H9 (cell line): Measurements from ENCODE around the gene CORO1C. TPM values are rescaled to one million over a fixed set of nuclear protein-coding genes. Genes with fewer than 3 reads are reported as not detected.

Source experiments
- DNase-seq: peaks from one replicate; pipeline ENCODE4 v3.0.0-alpha.2; 2017
- H2AFZ ChIP-seq: one replicate; pipeline ENCODE4 v1.6.1; 2013; ENCODE audit warnings: mild to moderate bottlenecking, low read length, control low read depth, moderate library complexity
- H2AK5ac ChIP-seq: 2 replicates; pipeline ENCODE4 v1.6.1; 2013; ENCODE audit warnings: low read length, control low read depth, mixed read lengths; ENCODE audit not compliant: insufficient read length
- H2BK120ac ChIP-seq: one replicate; pipeline ENCODE4 v1.6.1; 2013; ENCODE audit warnings: low read depth, mild to moderate bottlenecking, low read length, control low read depth, inconsistent platforms; ENCODE audit not compliant: poor library complexity, severe bottlenecking
- H2BK12ac ChIP-seq: 2 replicates; pipeline ENCODE4 v1.6.1; 2013; ENCODE audit warnings: low read length, control low read depth, mixed read lengths, low read depth; ENCODE audit not compliant: insufficient read length
- H2BK15ac ChIP-seq: 2 replicates; pipeline ENCODE4 v1.6.1; 2013; ENCODE audit warnings: low read depth, low read length, control low read depth
- H2BK20ac ChIP-seq: one replicate; pipeline ENCODE4 v1.6.1; 2013; ENCODE audit warnings: low read depth, mild to moderate bottlenecking, low read length, control low read depth, inconsistent platforms; ENCODE audit not compliant: poor library complexity, severe bottlenecking
- H2BK5ac ChIP-seq: 2 replicates; pipeline ENCODE4 v1.6.1; 2013; ENCODE audit warnings: low read length, control low read depth, mixed read lengths; ENCODE audit not compliant: insufficient read length
- H3K14ac ChIP-seq: 2 replicates; pipeline ENCODE4 v1.6.1; 2013; ENCODE audit warnings: low read length, control low read depth; ENCODE audit not compliant: insufficient read depth
- H3K18ac ChIP-seq: 2 replicates; pipeline ENCODE4 v1.6.1; 2013; ENCODE audit warnings: low read depth, mild to moderate bottlenecking, mixed read lengths, low read length, control low read depth; ENCODE audit not compliant: insufficient read length
- H3K23ac ChIP-seq: 2 replicates; pipeline ENCODE4 v1.6.1; 2013; ENCODE audit warnings: low read length, control low read depth, mixed read lengths, low read depth; ENCODE audit not compliant: insufficient read length
- H3K23me2 ChIP-seq: 2 replicates; pipeline ENCODE4 v1.6.1; 2013; ENCODE audit warnings: low read depth, mild to moderate bottlenecking, mixed read lengths, low read length, control low read depth; ENCODE audit not compliant: insufficient read length, poor library complexity, severe bottlenecking
- H3K27ac ChIP-seq: 2 replicates; pipeline ENCODE4 v1.5.1; 2013; ENCODE audit warnings: low read length, control low read depth, mixed read lengths, low read depth; ENCODE audit not compliant: insufficient read length
- H3K27me3 ChIP-seq: 2 replicates; pipeline ENCODE4 v1.6.1; 2013; ENCODE audit warnings: low read length, control low read depth, inconsistent platforms; ENCODE audit not compliant: insufficient read depth
- H3K4ac ChIP-seq: 2 replicates; pipeline ENCODE4 v1.6.1; 2013; ENCODE audit warnings: low read depth, mild to moderate bottlenecking, control low read depth, inconsistent platforms, low read length, moderate library complexity
- H3K4me1 ChIP-seq: 2 replicates; pipeline ENCODE4 v1.6.1; 2013; ENCODE audit warnings: low read length, control low read depth, inconsistent platforms; ENCODE audit not compliant: insufficient read depth
- H3K4me2 ChIP-seq: 2 replicates; pipeline ENCODE4 v1.6.1; 2013; ENCODE audit warnings: low read length, control low read depth, mixed read lengths; ENCODE audit not compliant: insufficient read length, insufficient read depth
- H3K56ac ChIP-seq: 2 replicates; pipeline ENCODE4 v1.6.1; 2013; ENCODE audit warnings: low read depth, mild to moderate bottlenecking, mixed read lengths, low read length, control low read depth; ENCODE audit not compliant: insufficient read length
- H3K79me1 ChIP-seq: 2 replicates; pipeline ENCODE4 v1.6.1; 2013; ENCODE audit warnings: low read depth, mild to moderate bottlenecking, moderate library complexity, low read length, control low read depth, inconsistent platforms; ENCODE audit not compliant: insufficient read depth, poor library complexity, severe bottlenecking
- H3K79me2 ChIP-seq: 2 replicates; pipeline ENCODE4 v1.6.1; 2013; ENCODE audit warnings: low read length, control low read depth, inconsistent platforms; ENCODE audit not compliant: insufficient read depth
- H3K9ac ChIP-seq: 2 replicates; pipeline ENCODE4 v1.6.1; 2013; ENCODE audit warnings: low read length, control low read depth, mixed read lengths; ENCODE audit not compliant: insufficient read length; ENCODE audit errors: extremely low read depth
- H3K9me3 ChIP-seq: one replicate; pipeline ENCODE4 v1.6.1; 2013; ENCODE audit warnings: low read depth, low read length, inconsistent platforms; ENCODE audit not compliant: control insufficient read depth
- H3T11ph ChIP-seq: one replicate; pipeline ENCODE4 v1.6.1; 2013; ENCODE audit warnings: mild to moderate bottlenecking, low read length, control low read depth, inconsistent platforms
- H4K20me1 ChIP-seq: one replicate; pipeline ENCODE4 v1.6.1; 2013; ENCODE audit not compliant: control insufficient read depth, insufficient read length, insufficient read depth
- H4K5ac ChIP-seq: 2 replicates; pipeline ENCODE4 v1.6.1; 2013; ENCODE audit warnings: low read depth, mild to moderate bottlenecking, mixed read lengths, low read length, control low read depth; ENCODE audit not compliant: insufficient read length
- H4K8ac ChIP-seq: replicated peaks from 2 replicates; pipeline ENCODE4 v1.6.1; 2013; ENCODE audit warnings: low read length, control low read depth, mixed read lengths, low read depth; ENCODE audit not compliant: insufficient read length
- H4K91ac ChIP-seq: 2 replicates; pipeline ENCODE4 v1.6.1; 2013; ENCODE audit warnings: low read depth, mild to moderate bottlenecking, moderate library complexity, mixed read lengths, low read length, control low read depth; ENCODE audit not compliant: insufficient read length
- H3K27ac Mint-ChIP-seq, 3 experiments: 2 replicates in 2 of 3; 3 replicates in 1 of 3; pipeline ENCODE4 v1.8.0; 2020 to 2021; ENCODE audit warnings: mixed read lengths in 3 of 3, mild to moderate bottlenecking in 1 of 3, moderate library complexity in 1 of 3
- H3K27me3 Mint-ChIP-seq: 2 replicates; pipeline ENCODE4 v1.8.0; 2021; ENCODE audit warnings: low read depth, mild to moderate bottlenecking, moderate library complexity, mixed read lengths
- H3K36me3 Mint-ChIP-seq, 3 experiments: 2 replicates in 2 of 3; 3 replicates in 1 of 3; pipeline ENCODE4 v1.8.0; 2020 to 2021; ENCODE audit warnings: low read depth in 3 of 3, mixed read lengths in 3 of 3; ENCODE audit not compliant: insufficient read depth in 1 of 3
- H3K4me1 Mint-ChIP-seq, 2 experiments: 2 replicates each; pipeline ENCODE4 v1.8.0; 2020; ENCODE audit warnings: mixed read lengths in 2 of 2
- H3K4me3 Mint-ChIP-seq, 2 experiments: 2 replicates in 1 of 2; 3 replicates in 1 of 2; pipeline ENCODE4 v1.8.0; 2020 to 2021; ENCODE audit warnings: mild to moderate bottlenecking in 2 of 2, mixed read lengths in 2 of 2, moderate library complexity in 1 of 2
- H3K9me3 Mint-ChIP-seq, 2 experiments: 2 replicates in 1 of 2; 3 replicates in 1 of 2; pipeline ENCODE4 v1.8.0; 2020; ENCODE audit warnings: mild to moderate bottlenecking in 2 of 2, mixed read lengths in 2 of 2, moderate library complexity in 1 of 2
- CTCF ChIP-seq: fragments of 200-600 bp; sonication (generic); conservative IDR thresholded peaks from 3 replicates; pipeline ENCODE4 v1.8.0; 2021; ENCODE audit warnings: antibody characterized with exemption, mild to moderate bottlenecking
- WGBS: extraction: QIAGEN DNeasy Blood & Tissue Kit; methylation state at CpG from one replicate; pipeline ENCODE4 v1.1.7; 2013; ENCODE audit warnings: missing lambda C conversion rate, low lambda C conversion rate, mixed read lengths; ENCODE audit not compliant: insufficient read length; ENCODE audit errors: extremely low coverage; 5-methylcytosine and 5-hydroxymethylcytosine counted together
- total RNA-seq: library from RNA; stranded (reverse); gene quantifications from 2 replicates; pipeline ENCODE4 v1.2.1, GENCODE V29; 2021

CORO1C gene
- total RNA-seq, 1 experiment from 2014 or later = 154 TPM

- H3K14ac ChIP-seq = no peak overlapping the region
- H4K20me1 ChIP-seq = no peaks in the 10 kb centered on the region
- H3K23ac ChIP-seq = no peak overlapping the region
- TF ChIP-seq CTCF = no peak
- H2BK15ac ChIP-seq = no peak overlapping the region
- H2BK5ac ChIP-seq = no peak overlapping the region
- no peak overlapping the region for H3K56ac ChIP-seq
- H3K18ac ChIP-seq = no peak overlapping the region
- H3K4ac ChIP-seq = no peak overlapping the region
- H3T11ph ChIP-seq = no peak overlapping the region
- H3K4me2 ChIP-seq = no peak overlapping the region
- H3K4me1 ChIP-seq = peaks cover 11% of the 10 kb centered on the region
- H3K79me2 ChIP-seq = peaks cover 23% of the 10 kb centered on the region; the same call in 1 of the 2 replicates
- peaks cover 0 to 8% (median 6%) of the 10 kb centered on the region in 3 experiments; a peak in 4 of 7 replicates for H3K36me3 Mint-ChIP-seq
- no peak overlapping the region for H2BK120ac ChIP-seq
- H3K23me2 ChIP-seq = no peaks in the 10 kb centered on the region
- peaks cover 4% of the 10 kb centered on the region for H3K79me1 ChIP-seq
- no peak overlapping the region for H2AFZ ChIP-seq
- no peak overlapping the region for H4K8ac ChIP-seq
- no peak overlapping the region for H3K4me3 Mint-ChIP-seq
- H4K5ac ChIP-seq = no peak overlapping the region
- H2AK5ac ChIP-seq = no peak overlapping the region
- no peak overlapping the region for H3K9ac ChIP-seq
- H3K27me3 ChIP-seq = no peaks in the 10 kb centered on the region
- H2BK20ac ChIP-seq = no peak overlapping the region
- no peaks in the 10 kb centered on the region for H3K9me3 ChIP-seq
- H3K27ac ChIP-seq = no peak overlapping the region
- peaks cover 55 to 60% of the 10 kb centered on the region in 2 experiments for H3K4me1 Mint-ChIP-seq
- no peaks in the 10 kb centered on the region for H3K9me3 Mint-ChIP-seq
- no CpG with 5 or more reads among the region's 5 CpGs for WGBS
- H3K27me3 Mint-ChIP-seq = no peaks in the 10 kb centered on the region
- H4K91ac ChIP-seq = no peak overlapping the region
- H3K27ac Mint-ChIP-seq = peak overlapping the region in 1 of 3 experiments; percentile 24; a peak in 1 of 7 replicates
- DNase-seq = no peak
- no peak overlapping the region for H2BK12ac ChIP-seq
Observed at GRCh38 chr12:108720757-108721514, 10.4 kb downstream of the CORO1C start.
